Epithelial cell of prostate (primary cell): ENCODE measurements around the gene PSMG1.
A peak's percentile ranks its signal among the peaks of the same experiment; 100 is the strongest.
"Not testable (repeated sequence)": the region's sequence is repeated elsewhere in the genome, so short reads cannot be mapped to it uniquely, and the experiment has no call there.

Source experiments
- DNase-seq: peaks from one replicate; pipeline ENCODE4 v3.0.0-alpha.2; 2011; ENCODE audit warnings: low read depth, low spot score
- H3K27ac ChIP-seq: fragments of 450-650 bp; 2 replicates; pipeline ENCODE4 v1.5.1; 2017; ENCODE audit warnings: mild to moderate bottlenecking

Gene PSMG1

GRCh38 chr21:39183272-39184049, at the start of gene PSMG1:
TSS of gene PSMG1 (minus strand) at chr21:39183451. CDS start at chr21:39183385, 66 bp downstream.
- H3K27ac ChIP-seq: peak within 1 kb of the TSS; percentile 76
- peak; percentile 78 for DNase-seq

- no peak overlapping the region for H3K27ac ChIP-seq
- no peak for DNase-seq
Measured at GRCh38 chr21:39232861-39233291, 49.6 kb upstream of the PSMG1 start.

GRCh38 chr21:39224930-39225329, 41.7 kb upstream of the PSMG1 start:
- no peak overlapping the region for H3K27ac ChIP-seq
- no peak for DNase-seq

- peak overlapping the region; percentile 25 for H3K27ac ChIP-seq
- no peak for DNase-seq
Measured at GRCh38 chr21:39221997-39222486, 38.8 kb upstream of the PSMG1 start.

- no peak for DNase-seq
- H3K27ac ChIP-seq: peak overlapping the region; percentile 25
Measured at GRCh38 chr21:39221282-39221996, 38.2 kb upstream of the PSMG1 start.

- not testable (repeated sequence) for H3K27ac ChIP-seq, DNase-seq
Measured at GRCh38 chr21:39220875-39221274, 37.6 kb upstream of the PSMG1 start.

- no peak for DNase-seq
- H3K27ac ChIP-seq: no peak overlapping the region
Measured at GRCh38 chr21:39220150-39220549, 36.9 kb upstream of the PSMG1 start.

GRCh38 chr21:39218082-39218409, 34.8 kb upstream of the PSMG1 start:
- no peak overlapping the region for H3K27ac ChIP-seq
- no peak for DNase-seq

- no peak for DNase-seq
- H3K27ac ChIP-seq: no peak overlapping the region
Measured at GRCh38 chr21:39217356-39218081, 34.3 kb upstream of the PSMG1 start.

- no peak overlapping the region for H3K27ac ChIP-seq
- DNase-seq: no peak
Measured at GRCh38 chr21:39216290-39216689, 33.0 kb upstream of the PSMG1 start.

- no peak for DNase-seq
- no peak overlapping the region for H3K27ac ChIP-seq
Measured at GRCh38 chr21:39215078-39215477, 31.8 kb upstream of the PSMG1 start.

GRCh38 chr21:39209334-39209688, 26.1 kb upstream of the PSMG1 start:
- H3K27ac ChIP-seq: no peak overlapping the region
- DNase-seq: no peak

- DNase-seq: no peak
- no peak overlapping the region for H3K27ac ChIP-seq
Measured at GRCh38 chr21:39208624-39209333, 25.5 kb upstream of the PSMG1 start.

- no peak for DNase-seq
- H3K27ac ChIP-seq: no peak overlapping the region
Measured at GRCh38 chr21:39204134-39204533, 20.9 kb upstream of the PSMG1 start.

- no peak for DNase-seq
- no peak overlapping the region for H3K27ac ChIP-seq
Measured at GRCh38 chr21:39198800-39199199, 15.5 kb upstream of the PSMG1 start.

GRCh38 chr21:39197448-39198233, 14.4 kb upstream of the PSMG1 start:
- no peak for DNase-seq
- peak overlapping the region; percentile 0 for H3K27ac ChIP-seq

GRCh38 chr21:39196838-39197237, 13.6 kb upstream of the PSMG1 start:
- peak overlapping the region; percentile 0 for H3K27ac ChIP-seq
- DNase-seq: no peak

- no peak for DNase-seq
- H3K27ac ChIP-seq: no peak overlapping the region
Measured at GRCh38 chr21:39196310-39196709, 13.1 kb upstream of the PSMG1 start.

- DNase-seq: no peak
- H3K27ac ChIP-seq: no peak overlapping the region
Measured at GRCh38 chr21:39193380-39193779, 10.1 kb upstream of the PSMG1 start.
